IMR-90 (cell line): ENCODE results near the gene SRSF3. TPM values are rescaled to one million over a fixed set of nuclear protein-coding genes. Genes with fewer than 3 reads are reported as not detected.

Source experiments
- ATAC-seq: fragments of 200-7000 bp; cut with Tn5 transposase; 2 replicates; pipeline ENCODE4 v1.9.1; 2020; ENCODE audit warnings: low read depth, mild to moderate bottlenecking, moderate library complexity
- BruUV-seq: library from RNA; stranded (reverse); fragments of 400-500 nt; replicated peaks from 2 replicates; lab custom pipeline; 2021; lab: Mats Ljungman, UMichigan
- CTCF ChIA-PET: fragments of 300-600 bp; formaldehyde crosslinking; extraction: SDS; loops from one replicate; lab custom pipeline; 2021; ENCODE audit warnings: antibody characterized with exemption; lab: Yijun Ruan, JAX
- POLR2A ChIA-PET: fragments of 300-600 bp; sonication (Branson Sonifier 250); formaldehyde crosslinking; loops from one replicate; lab custom pipeline; 2022; ENCODE audit warnings: antibody characterized with exemption; ENCODE audit not compliant: unreplicated experiment; lab: Charles Lee
- DNase-seq: peaks from one replicate; pipeline ENCODE4 v3.0.0; 2013
- H2AFZ ChIP-seq: replicated peaks from 2 replicates; pipeline ENCODE3; 2013; ENCODE audit warnings: low read length, mild to moderate bottlenecking; ENCODE audit not compliant: poor library complexity
- H2AK5ac ChIP-seq: 2 replicates; pipeline ENCODE4 v1.6.1; 2013; ENCODE audit warnings: low read depth, low read length, inconsistent platforms
- H2AK9ac ChIP-seq: replicated peaks from 2 replicates; pipeline ENCODE3; 2013; ENCODE audit warnings: mild to moderate bottlenecking, low read depth, low read length, moderate library complexity; ENCODE audit not compliant: poor library complexity
- H2BK120ac ChIP-seq: 2 replicates; pipeline ENCODE4 v1.6.1; 2013; ENCODE audit warnings: low read depth, low read length, inconsistent platforms
- H2BK15ac ChIP-seq: 3 replicates; pipeline ENCODE4 v1.6.1; 2013; ENCODE audit warnings: low read depth, low read length, inconsistent platforms
- H2BK20ac ChIP-seq: 2 replicates; pipeline ENCODE4 v1.6.1; 2013; ENCODE audit warnings: low read depth, mild to moderate bottlenecking, inconsistent platforms, low read length, moderate library complexity
- H2BK5ac ChIP-seq: 2 replicates; pipeline ENCODE4 v1.6.1; 2013; ENCODE audit warnings: mild to moderate bottlenecking, low read depth, low read length, inconsistent platforms; ENCODE audit not compliant: poor library complexity, severe bottlenecking
- H3K14ac ChIP-seq: replicated peaks from 2 replicates; pipeline ENCODE4 v1.6.1; 2013; ENCODE audit warnings: low read depth, low read length, inconsistent platforms
- H3K18ac ChIP-seq: 2 replicates; pipeline ENCODE4 v1.6.1; 2013; ENCODE audit warnings: low read depth, low read length, control low read depth
- H3K23ac ChIP-seq: 2 replicates; pipeline ENCODE4 v1.6.1; 2013; ENCODE audit warnings: low read depth, low read length, inconsistent platforms
- H3K27ac ChIP-seq: 2 replicates; pipeline ENCODE4 v1.5.1; 2013; ENCODE audit warnings: mild to moderate bottlenecking, control low read depth, low read length; ENCODE audit not compliant: insufficient read depth
- H3K27me3 ChIP-seq: 2 replicates; pipeline ENCODE4 v1.6.1; 2013; ENCODE audit warnings: low read length; ENCODE audit not compliant: control insufficient read depth, insufficient read depth
- H3K36me3 ChIP-seq: 2 replicates; pipeline ENCODE4 v1.6.1; 2013; ENCODE audit warnings: low read length, mixed read lengths; ENCODE audit not compliant: control insufficient read depth, insufficient read depth
- H3K4ac ChIP-seq: 2 replicates; pipeline ENCODE4 v1.6.1; 2013; ENCODE audit warnings: low read depth, low read length, inconsistent platforms
- H3K4me1 ChIP-seq: 2 replicates; pipeline ENCODE4 v1.6.1; 2013; ENCODE audit warnings: low read length, mixed read lengths; ENCODE audit not compliant: control insufficient read depth, insufficient read depth
- H3K4me2 ChIP-seq: 2 replicates; pipeline ENCODE4 v1.6.1; 2013; ENCODE audit warnings: low read depth, mild to moderate bottlenecking, control low read depth, low read length, moderate library complexity
- H3K4me3 ChIP-seq: 2 replicates; pipeline ENCODE4 v1.5.1; 2013; ENCODE audit warnings: low read depth, mild to moderate bottlenecking, control low read depth, low read length, moderate library complexity; ENCODE audit not compliant: insufficient read depth
- H3K56ac ChIP-seq: 2 replicates; pipeline ENCODE4 v1.6.1; 2013; ENCODE audit warnings: low read length, inconsistent platforms; ENCODE audit not compliant: insufficient read depth; ENCODE audit errors: extremely low read depth
- H3K79me1 ChIP-seq, 2 experiments: 2 replicates each; pipeline ENCODE4 v1.6.1; 2013; ENCODE audit warnings: low read length in 2 of 2, inconsistent platforms in 1 of 2, low read depth in 1 of 2
- H3K9ac ChIP-seq: 2 replicates; pipeline ENCODE4 v1.6.1; 2013; ENCODE audit warnings: low read depth, low read length, control low read depth
- H3K9me1 ChIP-seq: 2 replicates; pipeline ENCODE4 v1.6.1; 2013; ENCODE audit warnings: low read length, inconsistent platforms; ENCODE audit not compliant: insufficient read depth
- H3K9me3 ChIP-seq: 2 replicates; pipeline ENCODE4 v1.6.1; 2013; ENCODE audit warnings: low read length; ENCODE audit not compliant: control insufficient read depth, insufficient read depth
- H4K20me1 ChIP-seq: 2 replicates; pipeline ENCODE4 v1.6.1; 2013; ENCODE audit warnings: low read length, inconsistent platforms; ENCODE audit not compliant: insufficient read depth
- H4K5ac ChIP-seq: 2 replicates; pipeline ENCODE4 v1.6.1; 2013; ENCODE audit warnings: mild to moderate bottlenecking, low read depth, low read length, control low read depth
- H4K8ac ChIP-seq, 2 experiments: 2 replicates each; pipeline ENCODE4 v1.6.1; 2013; ENCODE audit warnings: low read depth in 2 of 2, low read length in 2 of 2, control low read depth in 1 of 2, inconsistent platforms in 1 of 2
- H4K91ac ChIP-seq: 2 replicates; pipeline ENCODE4 v1.6.1; 2013; ENCODE audit warnings: low read depth, low read length, inconsistent platforms; ENCODE audit not compliant: insufficient read depth
- CEBPB ChIP-seq: IDR thresholded peaks from 2 replicates; pipeline ENCODE4 v1.6.1; 2012; ENCODE audit warnings: low read depth, low read length, improper control_type of control experiment
- CHD1 ChIP-seq: IDR thresholded peaks from 2 replicates; pipeline ENCODE4 v1.6.1; 2012; ENCODE audit warnings: low read depth, low read length, improper control_type of control experiment
- MAZ ChIP-seq: IDR thresholded peaks from 2 replicates; pipeline ENCODE4 v1.6.1; 2012; ENCODE audit warnings: low read depth, mild to moderate bottlenecking, low read length, improper control_type of control experiment, moderate library complexity, borderline replicate concordance
- MXI1 ChIP-seq: IDR thresholded peaks from 2 replicates; pipeline ENCODE4 v1.6.1; 2012; ENCODE audit warnings: low read depth, mild to moderate bottlenecking, low read length, moderate library complexity, borderline replicate concordance
- NFE2L2 ChIP-seq: fragments of 150-350 bp; IDR thresholded peaks from 2 replicates; pipeline ENCODE4 v1.6.1; 2016; ENCODE audit warnings: low read depth, mild to moderate bottlenecking, low read length
- POLR2A ChIP-seq: IDR thresholded peaks from 2 replicates; pipeline ENCODE4 v1.6.1; 2012; ENCODE audit warnings: mild to moderate bottlenecking, low read depth, low read length
- RFX5 ChIP-seq: IDR thresholded peaks from 2 replicates; pipeline ENCODE4 v1.8.0; 2012; ENCODE audit warnings: low read depth, mild to moderate bottlenecking, low read length, moderate library complexity
- WGBS, 2 experiments: methylation state at CpG; one replicate each; pipeline versions ENCODE4 v1.1.5 to v1.1.7; 2013; ENCODE audit warnings: missing lambda C conversion rate in 2 of 2; ENCODE audit not compliant: insufficient read length in 1 of 2; ENCODE audit errors: extremely low coverage in 2 of 2; 5-methylcytosine and 5-hydroxymethylcytosine counted together
- dilution Hi-C: fragments of 300-500 bp; cut with HindIII; formaldehyde crosslinking; loops from one replicate; pipeline ENCODE4 v1.14.3; 2018; ENCODE audit warnings: low sequenced_read_pairs; ENCODE audit not compliant: unreplicated experiment
- in situ Hi-C: fragments of 300-500 bp; cut with MboI; formaldehyde crosslinking; loops from 3 replicates; pipeline ENCODE4 v1.14.3; 2019; ENCODE audit warnings: low sequenced_read_pairs, inconsistent platforms, mixed read lengths
- intact Hi-C: fragments of 100-400 bp; cut with micrococcal nuclease; formaldehyde crosslinking; loops from 2 replicates; pipeline ENCODE4 v1.10.0; 2022
- polyA plus RNA-seq, 3 experiments: library from polyadenylated mRNA; depleted of rRNA; stranded (reverse); fragments of >200 nt; gene quantifications; 2 replicates each; pipeline ENCODE4 v1.2.3, GENCODE V29; 2012; ENCODE audit warnings: low replicate concordance in 1 of 3
- total RNA-seq: library from RNA; depleted of rRNA; stranded (reverse); fragments of >200 nt; gene quantifications from 2 replicates; pipeline ENCODE4 v1.2.3, GENCODE V29; 2012

The SRSF3 gene
- total and polyA plus RNA-seq, 2 of the 4 experiments (the other 2 are of a cell fraction): 237 to 297 TPM

GRCh38 chr6:36604090-36605060, 10.2 kb downstream of the SRSF3 start (continued):
- TF ChIP-seq RFX5 (no peak), MAZ (no peak)

DNA sequence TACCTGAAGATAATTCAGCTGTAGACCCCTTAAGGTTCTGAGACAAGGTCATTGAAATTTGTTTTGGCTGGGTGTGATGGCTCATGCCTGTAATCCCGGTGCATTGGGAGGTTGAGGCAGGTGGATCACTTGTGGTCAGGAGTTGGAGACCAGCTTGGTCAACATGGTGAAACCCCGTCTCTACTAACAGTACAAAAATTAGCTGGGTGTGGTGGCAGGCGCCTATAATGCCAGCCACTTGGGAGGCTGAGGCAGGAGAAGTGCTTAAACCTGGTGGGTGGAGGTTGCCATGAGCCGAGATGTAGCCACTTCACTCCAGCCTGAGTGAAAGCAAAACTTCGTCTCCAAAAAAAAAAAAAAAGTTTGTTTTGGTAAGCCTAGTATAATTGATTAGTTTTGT, 11.0 kb downstream of the SRSF3 start:
- no CpG with 5 or more reads among the region's 5 CpGs for WGBS, 2 experiments
- BruUV-seq: no TSS peak
- no peak for DNase-seq
- H3K56ac ChIP-seq: no peak overlapping the region
- peaks cover 12% of the 10 kb centered on the region for H3K9me1 ChIP-seq
- H4K91ac ChIP-seq: no peak overlapping the region
- peaks cover 34 to 75% of the 10 kb centered on the region in 2 experiments for H3K79me1 ChIP-seq
- H3K4me1 ChIP-seq: peaks cover 13% of the 10 kb centered on the region
- no peak overlapping the region for H4K8ac ChIP-seq
- dilution Hi-C loops: no loop called here
- H2BK20ac ChIP-seq: no peak overlapping the region
- H3K18ac ChIP-seq: no peak overlapping the region
- H3K4ac ChIP-seq: no peak overlapping the region
- H3K27me3 ChIP-seq: no peaks in the 10 kb centered on the region
- no peak for TF ChIP-seq NFE2L2
- no peak for TF ChIP-seq CHD1
- TF ChIP-seq CEBPB: no peak
- TF ChIP-seq POLR2A: no peak; the same call in 1 of the 2 replicates
- TF ChIP-seq MXI1: no peak
- TF ChIP-seq RFX5: no peak
- POLR2A ChIA-PET: no interaction called here
- H2AFZ ChIP-seq: no peak overlapping the region
- no peak overlapping the region for H3K4me3 ChIP-seq
- peaks cover 71% of the 10 kb centered on the region for H3K36me3 ChIP-seq
- no peak overlapping the region for H3K23ac ChIP-seq
- H3K4me2 ChIP-seq: no peak overlapping the region
- CTCF ChIA-PET: no interaction called here
- no peak overlapping the region for H4K5ac ChIP-seq
- in situ Hi-C loops: no loop called here
- intact Hi-C loops: no loop called here
- H4K20me1 ChIP-seq: peaks cover 99% of the 10 kb centered on the region
- ATAC-seq: no peak
- no peak overlapping the region for H2AK5ac ChIP-seq
- H2AK9ac ChIP-seq: no peak overlapping the region
- no peak overlapping the region for H3K14ac ChIP-seq
- no peak overlapping the region for H3K27ac ChIP-seq
- no peak overlapping the region for H2BK5ac ChIP-seq
- no peak overlapping the region for H3K9ac ChIP-seq
- H2BK15ac ChIP-seq: no peak overlapping the region
- H3K9me3 ChIP-seq: no peaks in the 10 kb centered on the region
- H2BK120ac ChIP-seq: no peak overlapping the region
